ENCODE data around the gene DTX3. TPM values are rescaled to one million over a fixed set of nuclear protein-coding genes. Genes with fewer than 3 reads are reported as not detected.

The DTX3 gene
- total RNA-seq, 1 experiment from 2014 or later: 0.37 TPM

GRCh38 chr12:57606821-57607220 lies 2.2 kb downstream of the DTX3 start (continued):
- TF ChIP-seq, protein P1, sequence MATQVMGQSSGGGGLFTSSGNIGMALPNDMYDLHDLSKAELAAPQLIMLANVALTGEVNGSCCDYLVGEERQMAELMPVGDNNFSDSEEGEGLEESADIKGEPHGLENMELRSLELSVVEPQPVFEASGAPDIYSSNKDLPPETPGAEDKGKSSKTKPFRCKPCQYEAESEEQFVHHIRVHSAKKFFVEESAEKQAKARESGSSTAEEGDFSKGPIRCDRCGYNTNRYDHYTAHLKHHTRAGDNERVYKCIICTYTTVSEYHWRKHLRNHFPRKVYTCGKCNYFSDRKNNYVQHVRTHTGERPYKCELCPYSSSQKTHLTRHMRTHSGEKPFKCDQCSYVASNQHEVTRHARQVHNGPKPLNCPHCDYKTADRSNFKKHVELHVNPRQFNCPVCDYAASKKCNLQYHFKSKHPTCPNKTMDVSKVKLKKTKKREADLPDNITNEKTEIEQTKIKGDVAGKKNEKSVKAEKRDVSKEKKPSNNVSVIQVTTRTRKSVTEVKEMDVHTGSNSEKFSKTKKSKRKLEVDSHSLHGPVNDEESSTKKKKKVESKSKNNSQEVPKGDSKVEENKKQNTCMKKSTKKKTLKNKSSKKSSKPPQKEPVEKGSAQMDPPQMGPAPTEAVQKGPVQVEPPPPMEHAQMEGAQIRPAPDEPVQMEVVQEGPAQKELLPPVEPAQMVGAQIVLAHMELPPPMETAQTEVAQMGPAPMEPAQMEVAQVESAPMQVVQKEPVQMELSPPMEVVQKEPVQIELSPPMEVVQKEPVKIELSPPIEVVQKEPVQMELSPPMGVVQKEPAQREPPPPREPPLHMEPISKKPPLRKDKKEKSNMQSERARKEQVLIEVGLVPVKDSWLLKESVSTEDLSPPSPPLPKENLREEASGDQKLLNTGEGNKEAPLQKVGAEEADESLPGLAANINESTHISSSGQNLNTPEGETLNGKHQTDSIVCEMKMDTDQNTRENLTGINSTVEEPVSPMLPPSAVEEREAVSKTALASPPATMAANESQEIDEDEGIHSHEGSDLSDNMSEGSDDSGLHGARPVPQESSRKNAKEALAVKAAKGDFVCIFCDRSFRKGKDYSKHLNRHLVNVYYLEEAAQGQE (IDR thresholded peaks at IDR 0.05; ENCODE audit: low read depth): no peak
- TF ChIP-seq CEBPB (IDR thresholded peaks at IDR 0.05; ENCODE audit: low read depth): no peak

DNA sequence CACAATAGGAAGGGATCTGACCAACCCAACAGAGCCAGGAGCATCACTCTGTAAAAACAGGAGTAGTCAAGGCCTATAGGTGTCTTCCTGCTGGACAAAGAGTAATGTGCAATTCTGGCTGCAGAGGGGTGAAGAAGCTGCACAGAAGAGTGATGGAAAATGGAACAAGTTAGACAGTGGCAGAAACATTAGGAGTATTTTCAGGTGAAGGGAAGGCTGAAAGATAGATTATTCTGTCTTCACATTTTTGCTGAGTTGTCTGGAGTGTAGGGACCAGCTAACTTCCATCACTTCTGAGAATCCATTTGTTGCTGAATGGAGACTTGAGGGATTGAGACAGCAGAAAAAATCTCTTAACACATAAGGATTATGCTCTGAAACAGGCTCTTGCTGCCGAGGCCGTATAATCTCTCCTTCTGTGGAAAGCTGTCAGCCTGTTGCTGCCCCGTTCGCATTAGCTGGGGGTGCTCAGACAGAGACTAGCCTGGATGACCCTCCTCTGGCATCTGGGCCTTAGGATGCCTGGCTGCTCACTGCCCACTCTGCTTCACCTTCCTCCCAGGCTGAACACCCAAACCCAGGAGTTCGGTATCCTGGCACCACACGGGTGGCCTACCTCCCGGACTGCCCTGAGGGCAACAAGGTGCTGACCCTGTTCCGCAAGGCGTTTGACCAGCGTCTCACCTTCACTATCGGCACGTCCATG lies 3.5 kb downstream of the DTX3 start:
- H3K27me3 ChIP-seq (ENCODE audit: insufficient read depth, low read length): no peaks in the 10 kb centered on the region
- no peak for DNase-seq (ENCODE audit: low read depth, low spot score)
- no TSS peak for BruUV-seq (replicated peaks)
- H3K4me1 ChIP-seq (ENCODE audit: control insufficient read depth in 1 of 2, insufficient read depth in 2 of 2, low read length in 2 of 2): peaks cover 2 to 9% of the 10 kb centered on the region in 2 experiments; a peak in 2 of 4 replicates
- POLR2A ChIA-PET: no interaction called here
- intact Hi-C loops (cut with micrococcal nuclease): no loop called here
- no peak overlapping the region for H2AFZ ChIP-seq (ENCODE audit: low read depth, low read length, poor library complexity, severe bottlenecking)
- no peak overlapping the region for H3K27ac ChIP-seq (ENCODE audit: low read depth, low read length)
- no peaks in the 10 kb centered on the region for H4K20me1 ChIP-seq (ENCODE audit: insufficient read depth)
- no peaks in the 10 kb centered on the region for H3K36me3 ChIP-seq (ENCODE audit: control insufficient read depth in 1 of 2, insufficient read depth in 2 of 2, low read length in 2 of 2)
- TF ChIP-seq YY1 (IDR thresholded peaks at IDR 0.05; ENCODE audit: extremely low read depth, insufficient replicate concordance, low read depth, low read length) (no peak), MAX (IDR thresholded peaks at IDR 0.05) (no peak), SRF (IDR thresholded peaks at IDR 0.05; ENCODE audit: low read depth) (no peak), TCF7L2 (IDR thresholded peaks at IDR 0.05; ENCODE audit: borderline replicate concordance, extremely low read depth, insufficient read depth, insufficient read length) (no peak), ZNF274 (IDR thresholded peaks at IDR 0.05; ENCODE audit: low read depth, low read length) (no peak), POLR2A (IDR thresholded peaks at IDR 0.05; ENCODE audit: borderline replicate concordance, extremely low read depth, insufficient read depth, insufficient read length) (no peak), SP1 (IDR thresholded peaks at IDR 0.05; ENCODE audit: low read depth) (no peak), POLR2AphosphoS5 (IDR thresholded peaks at IDR 0.05; ENCODE audit: low read depth, low read length) (no peak)
- TF ChIP-seq, protein P1 (IDR thresholded peaks at IDR 0.05; ENCODE audit: low read depth): no peak
- no peak overlapping the region for H3K4me3 ChIP-seq (replicated peaks in 1 of 2; ENCODE audit: low read depth in 1 of 2, low read length in 2 of 2)
- no peaks in the 10 kb centered on the region for H3K9me2 ChIP-seq (ENCODE audit: insufficient read depth)
- H3K4me2 ChIP-seq (ENCODE audit: low read length): no peak overlapping the region
- CTCF ChIA-PET: interaction anchor here (1.5 kb wide), 1 partner anchor 25 kb away, joined by 4 read pairs; no protein-coding TSS in a partner anchor
- no peaks in the 10 kb centered on the region for H3K79me2 ChIP-seq (ENCODE audit: insufficient read depth, low read length)
- no peaks in the 10 kb centered on the region for H3K9me3 ChIP-seq (ENCODE audit: control insufficient read depth in 1 of 2, insufficient read depth in 1 of 2, low read depth in 1 of 2, low read length in 2 of 2)
- no peak for ATAC-seq
- RAD21 ChIA-PET (ENCODE audit: low non-redundant PET in 1 of 2, low total read pairs in 2 of 2, uncharacterized antibody in 2 of 2, unreplicated experiment in 2 of 2): no interaction called here
- no peak overlapping the region for H3K9ac ChIP-seq (ENCODE audit: low read length)

All from HCT116 (cell line).